ENCODE measurements around the gene FSTL3.

Gene FSTL3

DNA sequence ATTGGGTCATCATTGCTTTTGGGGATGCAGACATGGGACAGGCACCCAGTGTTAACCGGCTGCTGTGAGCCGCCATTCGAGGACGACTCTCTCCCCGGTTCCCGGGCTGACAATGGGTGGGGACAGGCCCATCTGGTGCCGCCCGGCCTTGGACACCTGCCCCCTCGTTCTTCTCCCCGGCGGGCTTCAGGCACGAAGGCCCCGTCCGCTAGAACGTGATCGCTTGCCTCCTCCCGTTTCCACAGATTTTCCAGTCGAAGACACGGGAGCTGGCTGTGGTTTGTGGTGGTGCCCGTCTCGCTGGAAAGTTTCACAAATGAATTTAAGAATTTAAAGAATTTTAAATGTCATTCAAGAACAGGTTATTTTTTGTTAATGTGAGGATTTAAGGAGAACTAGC lies 34.6 kb downstream of the FSTL3 start:
- no peak overlapping the region for H3K9ac ChIP-seq (ENCODE audit: low read depth, low read length)

DNA sequence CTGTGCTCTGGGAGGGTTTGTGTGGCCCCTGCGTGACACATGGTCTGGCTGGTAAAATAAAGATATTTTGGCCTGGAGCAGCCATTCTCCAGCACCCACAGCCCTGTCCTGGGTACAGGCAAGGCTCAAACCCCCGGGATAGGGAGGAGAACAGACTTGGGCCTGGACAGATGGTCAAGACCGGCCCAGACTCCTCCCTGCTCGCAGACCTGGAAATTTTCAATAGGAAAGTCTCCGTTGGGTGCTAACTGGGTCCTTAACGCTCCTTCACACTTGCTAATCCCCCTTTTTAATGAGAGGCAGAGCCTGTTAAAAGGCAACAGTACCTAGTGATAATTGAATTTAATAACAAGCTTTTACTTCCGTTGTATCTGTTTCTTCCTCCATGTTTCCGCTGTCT lies 35.1 kb downstream of the FSTL3 start:
- H3K9me3 ChIP-seq (replicated peaks; ENCODE audit: low read length): peaks cover 6% of the 10 kb centered on the region
- H3K9ac ChIP-seq (ENCODE audit: low read depth, low read length): no peak overlapping the region
- H3K27me3 ChIP-seq (ENCODE audit: control insufficient read depth, insufficient read depth, low read length): peaks cover 17% of the 10 kb centered on the region
- H3K4me2 ChIP-seq (ENCODE audit: low read length): no peak overlapping the region
- H3K4me3 ChIP-seq (ENCODE audit: low read length): no peak overlapping the region
- no peaks in the 10 kb centered on the region for H3K36me3 ChIP-seq (ENCODE audit: insufficient read depth, low read length)
- no peaks in the 10 kb centered on the region for H3K4me1 ChIP-seq (ENCODE audit: control insufficient read depth, insufficient read depth, low read length)

More for the DNA sequence above, 34.6 kb downstream of the FSTL3 start:
- no peaks in the 10 kb centered on the region for H3K36me3 ChIP-seq (ENCODE audit: insufficient read depth, low read length)
- no peak overlapping the region for H3K4me3 ChIP-seq (ENCODE audit: low read length)
- peaks cover 6% of the 10 kb centered on the region for H3K9me3 ChIP-seq (replicated peaks; ENCODE audit: low read length)
- H3K27me3 ChIP-seq (ENCODE audit: control insufficient read depth, insufficient read depth, low read length): peaks cover 17% of the 10 kb centered on the region
- H3K4me2 ChIP-seq (ENCODE audit: low read length): no peak overlapping the region
- no peaks in the 10 kb centered on the region for H3K4me1 ChIP-seq (ENCODE audit: control insufficient read depth, insufficient read depth, low read length)

DNA sequence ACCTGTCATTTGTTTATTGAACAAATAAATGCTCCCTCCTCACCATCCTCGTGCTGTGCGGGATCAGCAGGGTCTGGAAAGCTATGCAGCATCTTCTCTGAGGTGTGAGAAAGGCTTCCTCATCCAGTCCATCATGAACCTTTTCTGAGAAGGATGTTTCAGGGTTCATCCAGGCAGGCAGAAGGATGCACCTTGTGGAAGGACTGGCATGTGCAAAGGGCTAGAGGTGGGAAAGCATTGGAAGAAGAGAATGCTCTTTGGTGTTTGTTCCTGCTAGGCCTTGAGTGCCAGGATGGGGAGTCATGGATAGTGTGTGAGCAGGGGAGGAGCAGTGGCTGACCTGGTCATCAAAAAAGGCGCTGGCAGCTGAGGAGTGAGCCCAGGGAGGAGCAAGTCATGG lies 39.2 kb downstream of the FSTL3 start:
- no peak overlapping the region for H3K4me3 ChIP-seq (ENCODE audit: low read length)
- peaks cover 6% of the 10 kb centered on the region for H3K9me3 ChIP-seq (replicated peaks; ENCODE audit: low read length)
- no peaks in the 10 kb centered on the region for H3K36me3 ChIP-seq (ENCODE audit: insufficient read depth, low read length)
- no peaks in the 10 kb centered on the region for H3K4me1 ChIP-seq (ENCODE audit: control insufficient read depth, insufficient read depth, low read length)
- no peak overlapping the region for H3K9ac ChIP-seq (ENCODE audit: low read depth, low read length)
- H3K4me2 ChIP-seq (ENCODE audit: low read length): no peak overlapping the region
- H3K27me3 ChIP-seq (ENCODE audit: control insufficient read depth, insufficient read depth, low read length): peaks cover 18% of the 10 kb centered on the region

DNA sequence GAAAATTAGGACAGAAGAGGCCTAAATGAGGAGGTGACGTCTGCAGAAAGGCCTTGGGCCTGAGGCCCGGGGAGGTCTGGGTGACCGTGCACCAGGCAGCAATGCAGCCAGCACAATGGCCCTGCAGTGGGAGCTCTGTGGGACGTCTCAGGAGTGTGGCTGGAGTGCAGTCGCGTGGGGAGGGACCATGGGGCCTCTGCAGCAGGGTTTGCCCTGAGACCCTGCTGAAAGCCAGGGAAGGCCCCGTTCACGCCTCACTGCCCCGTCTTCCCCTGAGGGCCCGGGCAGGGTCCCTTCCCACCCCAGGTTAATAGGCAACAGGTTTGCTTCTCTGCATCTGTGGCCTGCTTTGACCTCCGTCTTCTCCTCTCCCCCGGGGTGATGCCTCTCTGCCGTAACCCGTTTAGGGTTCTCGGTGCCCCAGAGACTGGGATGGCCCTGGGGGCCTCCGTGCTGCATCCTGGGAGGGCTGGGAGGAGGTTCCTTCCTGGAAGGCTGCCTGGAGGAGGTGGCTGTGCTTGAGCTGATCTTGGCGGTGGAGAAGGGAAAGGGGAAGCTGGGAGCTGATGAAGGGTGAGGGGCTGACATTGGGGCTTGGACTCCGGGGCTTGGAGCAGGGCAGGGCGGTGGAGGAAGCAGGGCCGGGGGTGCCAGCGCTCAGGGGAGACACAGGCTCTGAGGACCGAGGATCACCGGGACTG lies 42.2 kb downstream of the FSTL3 start:
- Histone ChIP-seq H3K4me1 (ENCODE audit: control insufficient read depth, insufficient read depth, low read length) (no peaks in the 10 kb centered on the region), H3K27me3 (ENCODE audit: control insufficient read depth, insufficient read depth, low read length) (peaks cover 8% of the 10 kb centered on the region), H3K4me3 (ENCODE audit: low read length) (no peak overlapping the region), H3K36me3 (ENCODE audit: insufficient read depth, low read length) (no peaks in the 10 kb centered on the region), H3K9me3 (replicated peaks; ENCODE audit: low read length) (peaks cover 6% of the 10 kb centered on the region), H3K9ac (ENCODE audit: low read depth, low read length) (no peak overlapping the region), H3K4me2 (ENCODE audit: low read length) (no peak overlapping the region)

DNA sequence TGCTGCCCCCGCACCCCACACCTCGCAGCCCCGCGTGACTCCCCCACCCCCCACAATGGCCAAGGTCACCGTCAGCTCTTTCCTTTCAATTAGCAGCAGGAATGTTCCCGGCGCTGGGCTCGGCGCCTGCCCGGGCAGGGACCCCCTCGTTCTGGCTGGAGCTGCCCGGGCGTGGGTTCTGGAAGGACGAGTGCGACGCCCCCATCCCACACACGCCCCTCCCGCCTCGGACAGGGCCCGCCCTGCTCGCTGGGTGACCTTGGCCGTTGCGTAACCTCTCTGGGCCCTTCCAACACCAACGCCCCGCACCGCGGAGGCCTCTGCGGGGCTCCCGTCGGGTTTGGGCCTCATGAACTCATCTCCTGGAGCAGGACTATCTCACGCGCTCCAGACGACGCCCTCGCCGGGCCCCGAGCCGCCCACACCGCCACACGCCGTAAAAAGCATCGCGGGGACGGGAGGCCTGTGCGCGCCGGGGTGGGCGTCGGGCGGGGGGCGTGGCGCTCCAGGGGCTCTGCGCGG lies 42.9 kb downstream of the FSTL3 start:
- Histone ChIP-seq H3K4me2 (ENCODE audit: low read length) (no peak overlapping the region), H3K4me1 (ENCODE audit: control insufficient read depth, insufficient read depth, low read length) (no peaks in the 10 kb centered on the region), H3K9me3 (replicated peaks; ENCODE audit: low read length) (peaks cover 6% of the 10 kb centered on the region), H3K27me3 (ENCODE audit: control insufficient read depth, insufficient read depth, low read length) (peaks cover 8% of the 10 kb centered on the region), H3K4me3 (ENCODE audit: low read length) (no peak overlapping the region), H3K9ac (ENCODE audit: low read depth, low read length) (no peak overlapping the region), H3K36me3 (ENCODE audit: insufficient read depth, low read length) (no peaks in the 10 kb centered on the region)

DNA sequence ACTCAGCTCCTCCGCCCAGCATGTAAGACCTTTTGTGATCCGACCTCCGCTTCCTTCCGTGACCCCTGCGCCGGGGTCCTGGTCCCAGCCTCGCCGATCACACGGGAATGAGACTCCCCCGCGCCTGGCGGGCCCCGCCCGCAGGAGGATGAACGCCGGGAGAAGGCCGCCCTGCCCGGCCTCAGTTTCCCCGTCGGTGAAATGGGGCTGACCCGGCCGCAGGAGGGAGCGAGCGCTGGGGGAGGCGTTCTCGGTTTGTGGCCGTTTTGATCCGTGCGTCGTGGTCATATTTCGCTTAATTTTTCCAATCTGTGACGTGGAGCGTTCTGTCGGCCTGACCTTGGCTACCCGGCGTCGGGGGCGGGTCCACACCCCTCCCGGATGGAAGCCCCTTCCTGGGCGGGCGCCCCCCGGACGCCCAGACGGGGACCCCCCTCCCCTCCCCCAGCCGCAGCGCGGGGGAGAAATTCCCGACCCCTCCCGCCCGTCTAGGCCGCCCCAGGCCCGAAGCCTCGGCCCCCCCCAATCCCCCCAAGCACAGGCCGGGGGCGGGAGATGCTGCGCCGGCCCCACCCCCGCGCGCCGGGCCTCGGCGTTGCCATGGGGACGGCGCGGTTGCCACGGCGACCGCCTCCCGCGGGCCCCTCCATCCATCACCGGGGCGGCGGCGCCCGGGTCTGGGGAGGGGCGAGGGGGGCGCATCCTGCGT lies 43.6 kb downstream of the FSTL3 start:
- no peak overlapping the region for H3K4me3 ChIP-seq (ENCODE audit: low read length)
- H3K4me1 ChIP-seq (ENCODE audit: control insufficient read depth, insufficient read depth, low read length): no peaks in the 10 kb centered on the region
- H3K9ac ChIP-seq (ENCODE audit: low read depth, low read length): no peak overlapping the region
- peaks cover 6% of the 10 kb centered on the region for H3K9me3 ChIP-seq (replicated peaks; ENCODE audit: low read length)
- no peaks in the 10 kb centered on the region for H3K36me3 ChIP-seq (ENCODE audit: insufficient read depth, low read length)
- H3K4me2 ChIP-seq (ENCODE audit: low read length): no peak overlapping the region
- H3K27me3 ChIP-seq (ENCODE audit: control insufficient read depth, insufficient read depth, low read length): peaks cover 8% of the 10 kb centered on the region

DNA sequence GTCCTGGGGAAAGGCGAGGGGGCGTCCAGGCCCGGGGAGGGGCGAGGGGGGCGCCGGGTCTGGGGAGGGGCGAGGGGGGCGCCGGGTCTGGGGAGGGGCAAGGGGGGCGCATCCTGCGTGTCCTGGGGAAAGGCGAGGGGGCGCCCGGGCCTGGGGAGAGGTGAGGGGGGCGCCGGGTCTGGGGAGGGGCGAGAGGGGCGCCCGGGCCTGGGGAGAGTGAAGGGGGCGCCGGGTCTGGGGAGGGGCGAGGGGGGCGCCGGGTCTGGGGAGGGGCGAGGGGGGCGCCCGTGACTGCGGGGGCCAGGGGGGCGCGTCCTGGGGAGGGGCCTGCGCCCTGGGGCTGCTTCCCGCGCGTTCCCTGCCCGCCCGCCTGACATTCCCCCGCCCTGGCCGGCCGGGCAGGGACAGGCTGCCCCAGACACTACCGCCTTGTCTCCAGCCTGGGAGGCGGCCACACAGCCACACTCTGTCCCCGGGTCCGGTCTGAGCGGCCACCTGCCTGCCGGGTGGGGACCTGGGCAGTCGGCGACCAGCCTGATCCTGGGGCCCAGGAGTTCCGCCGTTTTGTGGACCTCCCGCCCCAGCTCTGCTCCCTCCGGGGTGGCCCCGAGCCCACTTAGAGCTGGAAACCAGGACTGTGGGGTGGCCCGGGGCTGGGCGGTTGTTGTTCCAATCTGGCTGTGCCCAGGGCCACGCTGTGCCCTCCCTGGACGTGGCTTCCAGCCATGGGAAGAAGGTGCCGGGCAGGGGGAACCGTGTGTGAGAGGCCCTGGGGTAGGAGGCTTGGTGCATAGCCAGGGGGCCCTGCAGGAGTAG lies 44.4 kb downstream of the FSTL3 start:
- Histone ChIP-seq H3K36me3 (ENCODE audit: insufficient read depth, low read length) (no peaks in the 10 kb centered on the region), H3K9ac (ENCODE audit: low read depth, low read length) (no peak overlapping the region), H3K4me3 (ENCODE audit: low read length) (no peak overlapping the region), H3K4me2 (ENCODE audit: low read length) (no peak overlapping the region), H3K27me3 (ENCODE audit: control insufficient read depth, insufficient read depth, low read length) (peaks cover 8% of the 10 kb centered on the region), H3K9me3 (replicated peaks; ENCODE audit: low read length) (peaks cover 3% of the 10 kb centered on the region), H3K4me1 (ENCODE audit: control insufficient read depth, insufficient read depth, low read length) (no peaks in the 10 kb centered on the region)

DNA sequence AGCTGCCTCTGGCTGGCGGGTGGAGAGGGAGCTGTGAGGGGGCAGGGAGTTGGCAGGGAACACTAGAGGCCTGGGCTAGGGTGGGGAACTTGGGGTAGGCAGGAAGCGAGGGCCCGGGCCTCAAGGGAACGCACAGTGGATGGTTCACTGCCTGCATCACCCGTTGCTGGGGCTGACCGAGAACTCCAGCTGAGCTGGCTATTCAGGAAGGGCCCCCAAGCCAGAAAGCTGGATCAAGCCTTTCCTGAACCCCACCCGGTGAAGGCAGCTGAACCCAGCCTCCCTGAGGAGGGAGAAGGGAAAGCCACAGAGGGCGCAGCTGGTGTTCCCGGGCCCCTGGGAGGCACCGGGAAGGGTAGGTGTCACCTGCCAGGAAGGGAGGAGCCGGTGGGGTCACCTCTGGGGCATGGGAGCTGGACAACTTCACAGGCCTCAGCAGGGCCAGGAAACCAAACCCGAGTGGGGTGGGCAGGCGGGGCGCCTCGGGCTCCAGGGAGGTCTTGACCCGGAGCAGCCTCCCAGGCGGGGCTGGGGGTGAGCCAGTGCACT lies 46.4 kb downstream of the FSTL3 start:
- H3K4me3 ChIP-seq (ENCODE audit: low read length): no peak overlapping the region
- no peaks in the 10 kb centered on the region for H3K36me3 ChIP-seq (ENCODE audit: insufficient read depth, low read length)
- no peak overlapping the region for H3K9ac ChIP-seq (ENCODE audit: low read depth, low read length)
- no peak overlapping the region for H3K4me2 ChIP-seq (ENCODE audit: low read length)
- H3K4me1 ChIP-seq (ENCODE audit: control insufficient read depth, insufficient read depth, low read length): no peaks in the 10 kb centered on the region
- peaks cover 8% of the 10 kb centered on the region for H3K27me3 ChIP-seq (ENCODE audit: control insufficient read depth, insufficient read depth, low read length)
- H3K9me3 ChIP-seq (replicated peaks; ENCODE audit: low read length): no peaks in the 10 kb centered on the region

DNA sequence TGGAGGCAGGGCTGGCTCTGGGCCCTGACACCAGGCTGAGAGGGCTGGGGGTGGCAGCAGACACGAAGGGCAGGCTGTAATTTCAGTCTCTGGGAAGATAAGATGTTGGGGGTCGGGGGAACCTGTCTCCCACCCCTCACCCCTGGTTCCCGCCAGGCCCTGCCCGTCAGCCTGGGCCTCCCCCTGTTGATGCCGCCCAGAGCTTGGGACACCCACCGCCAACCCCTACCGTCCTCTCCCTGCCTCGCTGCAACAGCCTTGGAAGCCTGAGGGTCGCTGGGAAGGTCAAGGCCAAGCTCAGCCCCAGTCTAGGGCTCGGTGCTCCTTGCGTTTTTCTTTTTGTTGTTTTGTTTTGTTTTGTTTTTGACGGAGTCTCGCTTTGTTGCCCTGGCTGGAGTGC lies 47.1 kb downstream of the FSTL3 start:
- no peaks in the 10 kb centered on the region for H3K36me3 ChIP-seq (ENCODE audit: insufficient read depth, low read length)
- no peak overlapping the region for H3K4me3 ChIP-seq (ENCODE audit: low read length)
- no peaks in the 10 kb centered on the region for H3K4me1 ChIP-seq (ENCODE audit: control insufficient read depth, insufficient read depth, low read length)
- H3K27me3 ChIP-seq (ENCODE audit: control insufficient read depth, insufficient read depth, low read length): peaks cover 8% of the 10 kb centered on the region
- H3K4me2 ChIP-seq (ENCODE audit: low read length): no peak overlapping the region
- no peak overlapping the region for H3K9ac ChIP-seq (ENCODE audit: low read depth, low read length)
- H3K9me3 ChIP-seq (replicated peaks; ENCODE audit: low read length): no peaks in the 10 kb centered on the region

DNA sequence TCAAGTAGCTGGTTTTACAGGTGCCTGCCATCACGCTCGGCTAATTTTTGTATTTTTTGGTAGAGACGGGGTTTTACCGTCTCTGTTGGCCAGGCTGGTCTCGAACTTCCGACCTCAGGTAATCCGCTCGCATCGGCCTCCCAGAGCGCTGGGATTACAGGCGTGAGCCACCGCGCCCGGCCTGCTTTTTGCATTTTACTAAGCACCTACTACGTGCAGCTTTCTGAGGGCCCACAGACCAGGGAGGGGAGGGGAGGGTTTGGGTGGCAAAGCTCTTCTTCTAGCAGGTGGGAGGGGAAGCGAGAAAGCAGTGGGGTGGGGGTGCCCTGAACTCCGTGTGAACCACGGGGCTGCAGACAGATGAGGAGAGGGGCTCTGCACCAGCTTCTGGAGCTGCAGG lies 47.5 kb downstream of the FSTL3 start:
- H3K36me3 ChIP-seq (ENCODE audit: insufficient read depth, low read length): no peaks in the 10 kb centered on the region
- no peak overlapping the region for H3K4me2 ChIP-seq (ENCODE audit: low read length)
- no peak overlapping the region for H3K9ac ChIP-seq (ENCODE audit: low read depth, low read length)
- no peaks in the 10 kb centered on the region for H3K4me1 ChIP-seq (ENCODE audit: control insufficient read depth, insufficient read depth, low read length)
- no peaks in the 10 kb centered on the region for H3K9me3 ChIP-seq (replicated peaks; ENCODE audit: low read length)
- no peak overlapping the region for H3K4me3 ChIP-seq (ENCODE audit: low read length)
- H3K27me3 ChIP-seq (ENCODE audit: control insufficient read depth, insufficient read depth, low read length): peaks cover 8% of the 10 kb centered on the region

DNA sequence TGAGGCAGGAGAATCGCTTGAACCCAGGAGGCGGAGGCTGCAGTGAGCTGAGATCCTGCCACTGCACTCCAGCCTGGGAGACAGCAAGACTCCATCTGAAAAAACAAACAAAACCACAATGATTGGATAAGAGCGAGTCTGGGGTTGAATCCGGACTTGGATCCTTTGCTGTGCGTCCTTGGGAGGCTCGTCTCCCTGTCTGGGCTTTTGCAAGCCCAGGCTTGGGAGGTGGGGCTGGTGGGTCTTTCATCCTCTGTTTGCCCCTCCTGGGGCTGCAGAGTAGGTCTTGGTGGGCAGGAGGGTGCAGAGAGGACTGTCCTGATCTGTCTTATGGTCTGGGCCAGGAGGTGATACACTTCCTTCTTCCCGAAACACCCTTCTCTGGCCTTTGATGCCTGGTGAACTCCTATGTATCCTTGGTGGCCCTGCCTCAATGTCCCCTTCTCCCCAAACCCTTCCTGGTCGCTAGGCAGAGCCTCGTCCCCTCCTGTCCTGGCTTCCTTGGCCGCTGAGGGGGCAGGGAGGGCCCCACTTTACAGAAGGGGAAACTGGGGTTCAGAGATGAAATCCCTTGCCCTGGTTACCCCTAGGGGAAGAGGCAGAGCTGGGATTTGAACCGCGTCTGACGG lies 49.4 kb downstream of the FSTL3 start:
- Histone ChIP-seq H3K4me3 (ENCODE audit: low read length) (no peak overlapping the region), H3K4me1 (ENCODE audit: control insufficient read depth, insufficient read depth, low read length) (no peaks in the 10 kb centered on the region), H3K9me3 (replicated peaks; ENCODE audit: low read length) (no peaks in the 10 kb centered on the region), H3K36me3 (ENCODE audit: insufficient read depth, low read length) (no peaks in the 10 kb centered on the region), H3K9ac (ENCODE audit: low read depth, low read length) (no peak overlapping the region), H3K4me2 (ENCODE audit: low read length) (no peak overlapping the region), H3K27me3 (ENCODE audit: control insufficient read depth, insufficient read depth, low read length) (peaks cover 4% of the 10 kb centered on the region)

Data from skeletal muscle satellite cell (primary cell).